K562 (cell line): ENCODE results near the gene WEE1. TPM values are rescaled to one million over a fixed set of nuclear protein-coding genes. Genes with fewer than 3 reads are reported as not detected.

Source experiments
- CHD7 ChIP-seq: fragments of 200-600 bp; sonication (generic); IDR thresholded peaks from one replicate; pipeline ENCODE4 v1.6.1; 2012; ENCODE audit warnings: mild to moderate bottlenecking, low read depth, low read length, inconsistent platforms
- CREM ChIP-seq: IDR thresholded peaks from 2 replicates; pipeline ENCODE4 v1.6.1; 2014; ENCODE audit warnings: antibody characterized with exemption, low read depth
- NBN ChIP-seq: fragments of 450-650 bp; IDR thresholded peaks from 2 replicates; pipeline ENCODE4 v1.6.1; 2016; ENCODE audit warnings: low read depth, mild to moderate bottlenecking
- ZNF140 ChIP-seq: fragments of 250-450 bp; sonication (Bioruptor Pico); IDR thresholded peaks from 2 replicates; pipeline ENCODE4 v1.8.0; 2021; ENCODE audit warnings: moderate library complexity, mild to moderate bottlenecking, inconsistent platforms
- ZNF280B ChIP-seq: fragments of 250-450 bp; sonication (Bioruptor Pico); IDR thresholded peaks from 2 replicates; pipeline ENCODE4 v1.5.1; 2021; ENCODE audit warnings: mild to moderate bottlenecking
- ZNF778 ChIP-seq: fragments of 450-650 bp; formaldehyde crosslinking; IDR thresholded peaks from 2 replicates; pipeline ENCODE4 v1.4.0; 2020; ENCODE audit warnings: mild to moderate bottlenecking, moderate library complexity
- polyA plus RNA-seq, 8 experiments: library from polyadenylated mRNA; depleted of rRNA in 4 of 8; stranded (reverse) in 5 of 8; unstranded in 3 of 8; fragments of >200 nt; fragmentation: Nextera tagmentation in 2 of 8; fragmentation: Illumina TruSeq in 1 of 8; extraction: Ambion mirVana in 2 of 8; extraction: Trizol in 1 of 8; gene quantifications; 2 replicates each; pipeline versions ENCODE4 v1.2.1 to v1.2.3, GENCODE V29; 2011 to 2014; ENCODE audit warnings: inconsistent platforms in 1 of 8, missing spikeins in 1 of 8
- total RNA-seq, 7 experiments: library from RNA; depleted of rRNA in 6 of 7; stranded (reverse); fragments of >200 nt in 6 of 7; fragmentation: Illumina TruSeq in 2 of 7; extraction: Trizol in 2 of 7; gene quantifications; 2 replicates each; pipeline versions ENCODE4 v1.2.1 to v1.2.3, GENCODE V29; 2011 to 2021; ENCODE audit warnings: low replicate concordance in 1 of 7
- TF ChIP-seq, protein P1 (sequence below): sonication (generic); formaldehyde crosslinking; IDR thresholded peaks from 2 replicates; pipeline ENCODE4 v1.8.0; 2022; ENCODE audit warnings: missing genetic modification reagents, mild to moderate bottlenecking, moderate library complexity, borderline replicate concordance
- TF ChIP-seq, protein P2 (sequence below): fragments of 450-650 bp; IDR thresholded peaks from 2 replicates; pipeline ENCODE4 v1.7.0; 2016; ENCODE audit warnings: borderline replicate concordance

The WEE1 gene
- total and polyA plus RNA-seq, 9 of the 15 experiments (the other 6 are each of a cell fraction or from before 2014, with no cell fraction given) = 21.9 to 99.0 (median 67.4) TPM

DNA sequence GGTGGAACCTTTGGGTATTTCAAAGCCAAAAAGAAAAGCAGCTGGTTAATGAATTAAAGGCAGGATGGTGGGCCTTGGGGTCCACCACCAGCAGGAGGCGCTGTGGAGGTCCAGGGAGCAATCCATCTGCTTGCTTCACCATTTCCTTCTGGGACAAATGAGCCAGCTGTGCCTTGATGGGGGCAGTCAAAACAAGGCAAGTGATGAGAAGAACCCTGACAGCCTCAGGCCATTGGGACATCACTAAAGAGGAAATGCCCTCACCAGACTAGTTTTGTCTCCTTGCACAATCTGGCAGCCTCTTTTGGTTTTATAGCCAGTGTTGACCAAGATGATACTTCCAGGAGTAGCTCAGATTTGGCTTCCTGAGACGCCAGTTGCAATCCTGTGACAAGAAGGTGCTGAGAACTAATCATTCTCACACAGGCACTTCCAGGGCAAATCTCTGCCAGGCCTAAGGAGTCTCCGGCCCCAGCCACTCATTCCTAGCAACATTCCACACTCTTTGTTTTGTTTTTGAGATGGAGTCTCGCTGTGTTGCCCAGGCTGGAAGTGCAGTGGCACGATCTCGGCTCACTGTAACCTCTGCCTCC is 38.2 kb upstream of the WEE1 start (continued):
- no peak for TF ChIP-seq CHD7
- TF ChIP-seq, protein P1, sequence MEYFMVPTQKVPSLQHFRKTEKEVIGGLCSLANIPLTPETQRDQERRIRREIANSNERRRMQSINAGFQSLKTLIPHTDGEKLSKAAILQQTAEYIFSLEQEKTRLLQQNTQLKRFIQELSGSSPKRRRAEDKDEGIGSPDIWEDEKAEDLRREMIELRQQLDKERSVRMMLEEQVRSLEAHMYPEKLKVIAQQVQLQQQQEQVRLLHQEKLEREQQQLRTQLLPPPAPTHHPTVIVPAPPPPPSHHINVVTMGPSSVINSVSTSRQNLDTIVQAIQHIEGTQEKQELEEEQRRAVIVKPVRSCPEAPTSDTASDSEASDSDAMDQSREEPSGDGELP = peak; percentile 88
- TF ChIP-seq ZNF778 (CRISPR knock-in tag) = no peak
- no peak for TF ChIP-seq ZNF140
- no peak for TF ChIP-seq ZNF280B (CRISPR knock-in tag)
- no peak for TF ChIP-seq NBN
- TF ChIP-seq, protein P2, sequence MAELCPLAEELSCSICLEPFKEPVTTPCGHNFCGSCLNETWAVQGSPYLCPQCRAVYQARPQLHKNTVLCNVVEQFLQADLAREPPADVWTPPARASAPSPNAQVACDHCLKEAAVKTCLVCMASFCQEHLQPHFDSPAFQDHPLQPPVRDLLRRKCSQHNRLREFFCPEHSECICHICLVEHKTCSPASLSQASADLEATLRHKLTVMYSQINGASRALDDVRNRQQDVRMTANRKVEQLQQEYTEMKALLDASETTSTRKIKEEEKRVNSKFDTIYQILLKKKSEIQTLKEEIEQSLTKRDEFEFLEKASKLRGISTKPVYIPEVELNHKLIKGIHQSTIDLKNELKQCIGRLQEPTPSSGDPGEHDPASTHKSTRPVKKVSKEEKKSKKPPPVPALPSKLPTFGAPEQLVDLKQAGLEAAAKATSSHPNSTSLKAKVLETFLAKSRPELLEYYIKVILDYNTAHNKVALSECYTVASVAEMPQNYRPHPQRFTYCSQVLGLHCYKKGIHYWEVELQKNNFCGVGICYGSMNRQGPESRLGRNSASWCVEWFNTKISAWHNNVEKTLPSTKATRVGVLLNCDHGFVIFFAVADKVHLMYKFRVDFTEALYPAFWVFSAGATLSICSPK = no peak
- TF ChIP-seq CREM = 0 out of 2 replicates have a peak, but pooled peaks have one; percentile 7
